Fibroblast of peridontal ligament (primary cell): ENCODE measurements around the gene INPP4A.
A peak's percentile ranks its signal among the peaks of the same experiment; 100 is the strongest.

ENCODE experiments used
- DNase-seq: peaks from one replicate; pipeline ENCODE4 v3.0.0-alpha.2; 2010; ENCODE audit errors: extremely low read depth

The INPP4A gene

DNA sequence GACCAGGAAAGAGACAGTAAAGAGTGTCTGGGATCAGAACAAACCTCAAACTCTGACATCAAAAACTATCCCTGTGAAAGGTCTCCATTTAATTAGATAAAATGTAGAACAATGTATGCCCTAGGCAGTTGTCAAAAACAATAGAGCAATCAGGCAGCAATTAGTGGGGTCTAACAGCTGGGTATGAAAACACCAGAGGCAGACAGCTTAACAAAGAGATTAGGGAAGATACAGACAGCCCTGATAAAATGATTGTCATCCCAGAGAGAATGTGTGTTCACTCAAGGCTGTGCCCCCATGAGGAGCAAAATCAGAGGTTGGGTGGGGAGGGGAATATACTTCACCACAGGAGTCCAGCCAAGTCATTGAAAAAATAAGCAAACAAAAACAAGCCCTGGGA lies 50.0 kb downstream of the INPP4A start:
- DNase-seq, result no peak

DNA sequence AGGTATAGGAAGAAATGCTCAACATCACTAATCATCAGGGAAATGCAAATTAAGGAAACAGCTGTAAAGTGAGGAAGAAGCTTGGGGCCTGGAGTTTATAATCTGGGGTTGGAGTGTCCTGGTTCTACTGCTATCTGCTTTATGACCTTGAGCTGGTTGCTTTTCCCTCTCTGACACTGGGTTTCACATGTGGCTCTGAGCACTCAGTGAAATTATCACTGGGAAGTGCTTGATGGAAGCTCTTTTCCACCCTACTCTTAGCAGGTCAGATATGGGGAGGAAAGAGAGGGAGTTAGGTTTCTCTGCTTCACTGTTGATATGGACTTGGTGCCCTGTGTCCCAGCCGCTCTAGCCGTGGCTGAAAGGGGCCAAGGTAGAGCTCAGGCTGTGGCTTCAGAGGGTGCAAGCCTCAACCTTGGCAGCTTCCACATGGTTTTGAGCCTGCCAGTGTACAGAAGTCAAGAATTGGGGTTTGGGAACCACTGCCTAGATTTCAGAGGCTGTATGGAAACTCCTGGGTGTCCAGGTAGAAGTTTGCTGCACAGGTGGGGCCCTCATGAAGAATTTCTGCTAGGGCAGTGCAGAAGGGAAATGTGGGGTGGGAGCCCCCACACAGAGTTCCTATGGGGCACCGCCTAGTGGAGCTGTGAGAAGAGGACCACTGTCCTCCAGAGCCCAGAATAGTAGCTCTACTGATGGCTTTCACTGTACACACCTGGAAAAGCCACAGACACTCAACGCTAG lies 52.3 kb downstream of the INPP4A start:
- DNase-seq, result no peak

DNA sequence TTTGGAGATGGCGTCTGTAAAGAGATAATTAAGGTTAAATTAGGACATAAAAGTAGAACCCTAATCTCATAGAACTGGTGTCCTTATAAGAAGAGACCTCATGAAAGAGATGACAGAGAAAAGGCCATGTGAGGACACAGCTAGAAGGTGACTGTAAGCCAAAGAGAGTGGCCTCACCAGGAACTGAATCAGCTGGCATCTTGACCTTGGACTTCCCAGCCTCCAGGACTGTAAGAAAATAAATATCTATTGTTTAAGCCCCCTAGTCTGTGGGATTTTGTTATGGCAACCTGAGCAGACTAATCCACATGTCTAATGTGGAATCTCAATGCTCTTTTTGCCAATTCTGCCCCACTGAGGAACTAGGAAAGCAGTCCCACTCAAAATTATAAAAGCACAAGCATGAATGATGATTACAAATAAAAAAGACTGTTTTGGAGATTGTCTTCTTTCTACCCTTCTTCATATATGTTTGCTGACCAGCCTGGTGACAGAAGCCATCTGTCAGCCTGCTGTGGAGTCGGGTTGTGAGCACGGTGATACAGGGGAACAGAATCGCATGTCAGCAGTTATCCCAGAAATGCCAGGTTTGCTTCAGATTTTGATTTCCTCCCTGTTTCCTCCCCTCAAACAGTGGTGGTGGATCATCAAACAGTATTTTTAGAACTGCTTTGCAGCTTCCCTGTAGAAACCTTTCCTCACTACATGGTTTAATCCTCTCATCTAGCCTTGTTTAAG lies 54.2 kb downstream of the INPP4A start:
- no peak for DNase-seq

DNA sequence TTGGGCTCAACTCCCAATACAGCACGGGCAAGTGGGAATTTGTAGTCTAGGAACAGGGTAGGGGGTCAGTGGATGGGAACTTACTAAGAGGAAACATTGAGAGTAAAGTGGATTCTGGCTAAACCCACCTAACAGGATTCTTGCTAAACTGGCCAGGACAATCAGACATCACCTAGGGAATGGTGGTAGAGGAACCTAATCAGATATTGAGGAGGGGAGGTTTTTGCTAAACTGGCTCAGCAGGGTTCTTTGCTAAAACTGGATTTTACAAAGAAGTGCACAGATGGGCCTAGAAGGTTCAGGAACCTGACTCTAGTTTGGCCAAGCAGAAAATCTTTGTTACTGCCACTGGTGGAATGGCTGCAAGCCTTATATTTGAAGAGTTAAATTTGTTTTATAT lies 55.9 kb downstream of the INPP4A start:
- no peak for DNase-seq

- DNase-seq, result no peak
Measured at GRCh38 chr2:98501223-98501622, 56.6 kb downstream of the INPP4A start.

DNA sequence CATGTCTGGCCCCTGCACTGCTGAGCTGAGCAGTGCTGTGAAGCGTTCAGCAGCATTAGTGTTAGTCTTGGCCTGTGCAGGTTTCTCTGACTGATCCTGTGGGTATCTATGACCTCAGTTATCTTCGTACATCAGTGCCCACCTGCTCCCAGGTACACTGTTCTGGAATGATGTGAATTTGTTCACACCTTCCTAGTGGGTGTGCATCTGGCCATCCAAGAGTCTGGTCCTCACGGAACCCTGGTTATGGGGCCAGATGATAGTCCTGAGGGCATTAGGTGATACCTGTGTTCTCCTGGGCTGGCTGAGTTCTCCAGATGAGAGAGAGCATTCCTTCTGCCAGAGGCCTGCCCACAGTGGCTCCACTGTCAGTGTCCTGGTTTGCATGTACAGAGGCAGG lies 57.2 kb downstream of the INPP4A start:
- no peak for DNase-seq

DNA sequence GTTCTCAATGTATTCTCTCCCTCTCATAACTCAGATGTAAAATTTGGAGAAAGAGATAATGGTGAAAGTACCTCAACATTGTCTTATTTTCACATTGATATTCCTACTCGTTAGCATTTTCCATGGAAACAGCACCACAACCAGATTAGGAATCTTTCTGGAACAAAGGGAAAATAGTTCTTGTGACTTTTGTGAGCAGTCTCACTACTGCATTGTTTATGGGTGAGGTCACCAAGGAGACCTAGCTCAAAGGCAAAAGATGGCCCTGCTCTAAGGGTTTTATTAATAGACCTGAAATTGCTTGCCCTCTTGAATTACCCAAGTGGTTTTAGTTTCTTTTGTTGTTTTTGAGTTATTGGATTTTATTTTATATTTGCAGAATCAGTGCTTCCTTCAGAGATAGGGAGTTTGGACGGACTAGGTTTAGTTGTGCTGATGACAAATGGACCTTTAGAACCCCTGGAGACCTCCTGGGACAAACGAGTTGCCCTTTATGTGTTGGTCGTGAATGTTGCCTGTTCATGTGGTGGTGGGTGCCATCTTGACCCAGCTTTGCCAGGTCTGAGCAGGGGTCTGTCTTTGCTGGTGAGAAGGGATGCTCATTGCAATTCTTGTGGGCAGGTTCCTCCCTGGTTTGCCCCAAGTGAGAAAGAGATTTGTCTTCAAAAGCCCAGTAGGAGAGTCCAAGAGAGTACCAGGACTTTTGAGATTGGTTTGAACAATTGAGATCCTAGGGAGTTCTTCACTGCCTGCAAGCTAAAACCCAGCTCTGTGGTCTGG lies 58.1 kb downstream of the INPP4A start:
- peak; percentile 44 for DNase-seq

- no peak for DNase-seq
Measured at GRCh38 chr2:98503481-98504105, 58.9 kb downstream of the INPP4A start.

DNA sequence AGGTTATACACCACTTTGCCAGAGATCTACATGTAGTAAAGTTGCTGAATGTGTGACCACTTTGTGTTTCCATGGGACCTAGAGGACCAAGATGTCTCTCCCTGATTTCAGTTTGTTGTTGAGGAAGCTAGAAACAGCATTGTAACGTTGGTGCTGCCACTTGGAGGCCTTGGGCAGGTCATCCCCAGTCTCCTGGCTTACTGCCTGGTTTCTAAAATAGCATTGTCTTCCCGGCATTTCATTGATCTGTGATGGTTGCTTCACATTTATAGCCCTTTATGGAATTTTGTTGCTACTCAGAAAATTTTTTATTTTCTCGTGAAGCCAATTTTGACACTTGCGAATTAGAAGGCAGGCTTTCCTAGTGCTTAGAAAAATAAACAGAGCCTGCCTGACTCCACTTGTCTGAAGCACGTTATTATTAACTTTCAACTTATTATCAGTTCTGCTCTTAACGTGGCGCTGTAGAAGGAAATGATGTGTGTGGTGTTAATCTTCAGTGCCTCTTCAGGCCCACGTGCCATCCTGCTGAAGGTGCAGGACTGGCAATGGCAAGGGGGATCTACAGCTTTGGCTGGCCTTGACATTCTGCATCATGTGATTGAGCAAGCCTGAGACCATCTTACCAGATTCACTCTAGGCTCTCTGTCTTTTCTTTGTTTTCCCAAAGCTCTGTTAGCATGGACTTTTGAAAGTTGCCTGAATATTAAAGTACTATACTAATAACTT lies 59.9 kb downstream of the INPP4A start:
- peak; percentile 47 for DNase-seq

GRCh38 chr2:98505311-98505808 lies 60.7 kb downstream of the INPP4A start:
- DNase-seq, result no peak

DNA sequence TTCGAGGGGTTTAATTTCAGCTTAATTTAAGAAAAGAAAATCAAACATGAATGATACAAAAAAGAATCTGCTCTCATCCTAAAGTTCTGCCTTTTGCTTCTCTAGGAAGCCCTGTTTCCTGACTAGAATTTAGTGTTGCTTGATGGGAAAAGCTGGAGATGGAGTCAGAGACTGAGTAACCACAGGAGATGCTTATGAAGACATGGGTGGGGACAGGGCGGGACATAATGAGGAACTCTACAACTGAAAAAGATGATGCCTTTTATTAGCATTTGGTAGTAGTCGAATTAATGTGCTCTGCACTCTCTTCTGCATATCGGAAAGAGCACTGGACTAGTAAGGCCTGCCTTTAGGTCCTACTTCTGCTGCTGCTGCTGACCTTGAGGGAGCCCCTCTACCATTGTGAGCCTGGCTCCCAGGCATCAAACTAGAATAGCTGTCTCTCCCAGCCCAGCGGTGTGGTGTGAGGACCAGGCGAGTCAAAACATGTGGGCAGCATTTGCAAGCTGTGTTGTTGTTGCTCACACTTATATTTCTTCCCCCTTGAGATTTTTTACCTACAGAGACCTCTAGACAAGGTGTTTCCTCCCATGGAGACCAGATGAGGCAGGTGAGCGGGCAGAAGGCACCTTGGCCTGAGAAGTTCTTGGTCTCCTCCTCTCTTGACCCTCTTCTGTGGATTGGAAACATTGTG lies 61.5 kb downstream of the INPP4A start:
- DNase-seq, result no peak

GRCh38 chr2:98506881-98507280 lies 62.2 kb downstream of the INPP4A start:
- no peak for DNase-seq

GRCh38 chr2:98507461-98507860 lies 62.8 kb downstream of the INPP4A start:
- DNase-seq, result no peak

GRCh38 chr2:98507891-98508708 lies 63.4 kb downstream of the INPP4A start:
- no peak for DNase-seq

DNA sequence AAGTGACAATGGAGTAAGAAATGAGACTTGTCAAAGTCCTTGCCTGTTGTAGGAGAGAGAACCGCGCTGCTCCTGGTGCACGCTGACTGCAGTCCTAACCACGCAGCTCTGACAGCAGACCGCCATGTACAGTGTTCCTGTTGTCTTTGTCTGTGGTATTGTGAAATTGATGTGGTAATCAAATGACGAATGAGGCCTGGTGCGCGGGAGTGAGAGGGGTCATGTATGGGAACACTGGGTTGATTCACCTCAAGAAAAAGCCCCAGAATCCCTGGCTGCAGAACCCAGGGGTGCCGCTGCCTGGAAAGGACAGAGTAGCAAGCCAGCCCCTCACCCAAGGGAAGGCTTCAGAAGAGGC lies 64.0 kb downstream of the INPP4A start:
- DNase-seq, result no peak

GRCh38 chr2:98509542-98510321 lies 65.1 kb downstream of the INPP4A start:
- no peak for DNase-seq

DNA sequence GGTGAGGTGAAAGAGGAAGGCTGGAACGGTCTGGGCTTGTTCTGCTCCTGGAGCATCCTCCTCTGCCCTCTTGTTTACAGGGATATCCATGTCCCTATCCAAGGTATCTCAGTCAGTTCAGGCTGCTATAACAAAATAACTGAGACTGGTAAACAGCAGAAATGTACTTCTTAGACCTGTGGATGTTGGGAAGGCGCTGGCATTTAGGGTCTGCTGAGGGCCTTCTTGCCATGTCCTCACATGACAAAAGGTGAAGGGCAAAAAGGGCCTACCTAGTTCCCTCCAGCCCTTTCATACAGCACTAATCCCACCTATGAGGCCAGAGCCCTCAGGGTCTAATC lies 65.6 kb downstream of the INPP4A start:
- DNase-seq, result no peak

GRCh38 chr2:98511981-98512380 lies 67.3 kb downstream of the INPP4A start:
- DNase-seq, result no peak

GRCh38 chr2:98512699-98513098 lies 68.0 kb downstream of the INPP4A start:
- no peak for DNase-seq
